Measurements from ENCODE around the gene MEIS3. TPM values are rescaled to one million over a fixed set of nuclear protein-coding genes. Genes with fewer than 3 reads are reported as not detected.

Gene MEIS3
- total and polyA plus RNA-seq, 7 donors = 0.92 to 19.4 (median 11.8) TPM

- no peak for TF ChIP-seq EP300 (IDR thresholded peaks at IDR 0.05)
- no peak for TF ChIP-seq CTCF (IDR thresholded peaks at IDR 0.05)
- no peak for TF ChIP-seq POLR2A (IDR thresholded peaks at IDR 0.05)
- TF ChIP-seq POLR2AphosphoS5 (IDR thresholded peaks at IDR 0.05) = no peak
- H3K36me3 ChIP-seq = peaks cover 51 to 100% (median 82%) of the 10 kb centered on the region in 4 donors
- intact Hi-C loops (cut with DNase I) = no loop called here
Measured at GRCh38 chr19:47357788-47358680, 61.3 kb downstream of the MEIS3 start.

GRCh38 chr19:47356900-47357299 is 62.4 kb downstream of the MEIS3 start:
- TF ChIP-seq CTCF (IDR thresholded peaks at IDR 0.05) = no peak
- intact Hi-C loops (cut with DNase I) = no loop called here
- no peak overlapping the region for H3K27ac ChIP-seq
- H3K27me3 ChIP-seq = no peaks in the 10 kb centered on the region
- WGBS, 2 donors = 93 to 97% methylated on average over 6 of the region's 6 CpGs
- no peak for DNase-seq
- peaks cover 0 to 7% (median 0%) of the 10 kb centered on the region in 4 donors for H3K4me1 ChIP-seq
- H3K36me3 ChIP-seq = peaks cover 51 to 92% (median 76%) of the 10 kb centered on the region in 4 donors
- H3K4me3 ChIP-seq = no peak overlapping the region
- H3K9me3 ChIP-seq = no peaks in the 10 kb centered on the region

More at GRCh38 chr19:47357788-47358680, 61.3 kb downstream of the MEIS3 start:
- H3K4me1 ChIP-seq = peaks cover 0 to 6% (median 0%) of the 10 kb centered on the region in 4 donors
- WGBS, 2 donors = 95 to 97% methylated on average over 28 of the region's 28 CpGs
- no peak overlapping the region for H3K4me3 ChIP-seq
- no peak for DNase-seq
- H3K9me3 ChIP-seq = no peaks in the 10 kb centered on the region
- no peaks in the 10 kb centered on the region for H3K27me3 ChIP-seq
- no peak overlapping the region for H3K27ac ChIP-seq

- DNase-seq = no peak
- 45 to 89% methylated on average over 24 of the region's 24 CpGs for WGBS, 2 donors
- Histone ChIP-seq H3K4me3 (no peak overlapping the region), H3K4me1 (peaks cover 0 to 25% (median 17%) of the 10 kb centered on the region in 4 donors), H3K27ac (no peak overlapping the region), H3K36me3 (peaks cover 29 to 57% (median 47%) of the 10 kb centered on the region in 4 donors), H3K27me3 (no peaks in the 10 kb centered on the region), H3K9me3 (no peaks in the 10 kb centered on the region)
- intact Hi-C loops (cut with DNase I) = no loop called here
- no peak for TF ChIP-seq POLR2AphosphoS5 (IDR thresholded peaks at IDR 0.05)
- no peak for TF ChIP-seq POLR2A (IDR thresholded peaks at IDR 0.05)
- TF ChIP-seq EP300 (IDR thresholded peaks at IDR 0.05) = no peak
- no peak for TF ChIP-seq CTCF (IDR thresholded peaks at IDR 0.05)
Measured at GRCh38 chr19:47353307-47353712, 66.0 kb downstream of the MEIS3 start.

Other genes with a start within 250 kb of the MEIS3 start
- gene BBC3, start 188.3 kb downstream of the MEIS3 start, total RNA-seq = 1 to 10 TPM; 2.5 to 5.4 (median 4.2) TPM
- gene BBC3, start 188.3 kb downstream of the MEIS3 start, polyA plus RNA-seq = 10 to 100 TPM; 16.2 to 39.5 (median 19.7) TPM
- gene CCDC9, start 163.0 kb downstream of the MEIS3 start, total RNA-seq = 10 to 100 TPM; 13.2 to 33.1 (median 20.9) TPM
- gene CCDC9, start 163.0 kb downstream of the MEIS3 start, polyA plus RNA-seq = 10 to 100 TPM; 16.2 to 42.8 (median 18.7) TPM
- gene INAFM1, start 144.6 kb downstream of the MEIS3 start, total RNA-seq = 10 to 100 TPM in 3 of 4 donors, 1 to 10 TPM in 1; 8.6 to 16.3 (median 14.8) TPM
- gene INAFM1, start 144.6 kb downstream of the MEIS3 start, polyA plus RNA-seq = 10 to 100 TPM in 1 of 3 donors, 1 to 10 TPM in 2; 3.0 to 10.7 (median 7.8) TPM
- gene C5AR1, start 109.7 kb downstream of the MEIS3 start, total RNA-seq = 10 to 100 TPM in 2 of 4 donors, 1 to 10 TPM in 2; 6.9 to 19.4 (median 8.9) TPM
- 10 to 100 TPM in 1 of 3 donors, 1 to 10 TPM in 2; 5.4 to 10.6 (median 6.7) TPM for gene C5AR1, start 109.7 kb downstream of the MEIS3 start, polyA plus RNA-seq
- gene C5AR2, start 87.4 kb downstream of the MEIS3 start, total RNA-seq = 1 to 10 TPM; 1.1 to 2.7 (median 1.6) TPM
- gene C5AR2, start 87.4 kb downstream of the MEIS3 start, polyA plus RNA-seq = 1 to 10 TPM in 1 of 3 donors, under 1 TPM in 2; 0.60 to 1.4 (median 0.69) TPM
- 10 to 100 TPM in 2 of 4 donors, 1 to 10 TPM in 2; 8.6 to 11.9 (median 9.6) TPM for gene DHX34, start 70.2 kb downstream of the MEIS3 start, total RNA-seq
- gene DHX34, start 70.2 kb downstream of the MEIS3 start, polyA plus RNA-seq = 10 to 100 TPM in 1 of 3 donors, 1 to 10 TPM in 2; 3.0 to 12.7 (median 3.7) TPM
- 10 to 100 TPM in 2 of 4 donors, 1 to 10 TPM in 2; 5.9 to 39.9 (median 19.0) TPM for gene SLC8A2, start 52.4 kb upstream of the MEIS3 start, total RNA-seq
- 1 to 10 TPM in 1 of 3 donors, not detected in 2; 1.1 TPM for gene SLC8A2, start 52.4 kb upstream of the MEIS3 start, polyA plus RNA-seq
- 10 to 100 TPM in 1 of 4 donors, 1 to 10 TPM in 3; 4.4 to 10.0 (median 4.7) TPM for gene KPTN, start 64.7 kb upstream of the MEIS3 start, total RNA-seq
- 10 to 100 TPM in 1 of 3 donors, 1 to 10 TPM in 2; 4.8 to 12.2 (median 8.1) TPM for gene KPTN, start 64.7 kb upstream of the MEIS3 start, polyA plus RNA-seq
- 100 to 1,000 TPM in 1 of 4 donors, 10 to 100 TPM in 3; 84.9 to 167 (median 91.8) TPM for gene NAPA, start 95.5 kb upstream of the MEIS3 start, total RNA-seq
- gene NAPA, start 95.5 kb upstream of the MEIS3 start, polyA plus RNA-seq = 100 to 1,000 TPM in 2 of 3 donors, 10 to 100 TPM in 1; 94.2 to 139 (median 109) TPM
- gene ZNF541, start 153.6 kb upstream of the MEIS3 start, total RNA-seq = 1 to 10 TPM in 3 of 4 donors, not detected in 1; 1.1 to 1.7 (median 1.5) TPM
- gene ZNF541, start 153.6 kb upstream of the MEIS3 start, polyA plus RNA-seq = under 1 TPM in 1 of 3 donors, not detected in 2; 0.22 TPM
- 10 to 100 TPM in 3 of 4 donors, 1 to 10 TPM in 1; 2.9 to 21.6 (median 11.2) TPM for gene BICRA, start 189.6 kb upstream of the MEIS3 start, total RNA-seq
- gene BICRA, start 189.6 kb upstream of the MEIS3 start, polyA plus RNA-seq = 10 to 100 TPM in 1 of 3 donors, 1 to 10 TPM in 2; 1.8 to 12.7 (median 2.5) TPM